ENCODE results near the gene EXOG. TPM values are rescaled to one million over a fixed set of nuclear protein-coding genes. Genes with fewer than 3 reads are reported as not detected.

EXOG gene
- total and polyA plus RNA-seq, 10 of the 15 experiments (the other 5 are each of a cell fraction or from before 2014, with no cell fraction given): 7.8 to 20.9 (median 19.6) TPM

DNA sequence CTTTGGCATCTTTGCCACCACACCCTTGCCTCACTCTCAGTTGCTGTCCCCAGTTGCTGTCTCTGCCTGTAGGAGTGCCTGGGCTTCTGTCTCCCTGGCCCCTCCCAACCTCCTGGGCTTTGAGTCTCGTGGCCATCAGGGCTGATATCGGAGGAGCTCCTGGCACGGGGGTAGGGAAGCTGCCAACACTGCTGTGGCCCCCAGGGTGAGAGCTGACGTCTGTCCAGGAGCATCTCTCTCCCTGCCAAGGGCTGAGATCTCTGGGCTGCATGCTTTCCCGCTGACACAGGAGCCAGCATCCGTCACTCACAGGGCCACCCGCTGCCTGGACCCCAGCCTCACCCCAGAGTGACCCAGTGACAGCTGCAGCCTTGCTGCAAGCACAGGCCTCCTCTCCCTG lies 47.4 kb downstream of the EXOG start:
- no peak for FAIRE-seq
- RAD21 ChIA-PET (ENCODE audit: unreplicated experiment): no interaction called here
- SMC1A ChIA-PET (ENCODE audit: uncharacterized antibody, unreplicated experiment): no interaction called here
- Histone ChIP-seq H3K79me2 (ENCODE audit: control insufficient read depth, insufficient read depth, low read length) (no peaks in the 10 kb centered on the region), H3K4me2 (ENCODE audit: control insufficient read depth, insufficient read depth) (no peak overlapping the region), H3K36me3 (ENCODE audit: control insufficient read depth in 2 of 2, insufficient read depth in 2 of 2, low read length in 1 of 2) (no peaks in the 10 kb centered on the region), H4K20me1 (ENCODE audit: control insufficient read depth, insufficient read depth) (no peaks in the 10 kb centered on the region), H3K9me3 (replicated peaks; ENCODE audit: control insufficient read depth, insufficient read depth, low read length) (no peaks in the 10 kb centered on the region), H2AFZ (ENCODE audit: control insufficient read depth, low read depth, low read length) (no peak overlapping the region), H3K27me3 (replicated peaks in 1 of 2; ENCODE audit: control insufficient read depth in 2 of 2, insufficient read depth in 2 of 2, low read length in 1 of 2) (no peaks in the 10 kb centered on the region), H3K4me1 (ENCODE audit: control insufficient read depth, insufficient read depth, low read length) (no peaks in the 10 kb centered on the region), H3K9ac (ENCODE audit: control insufficient read depth, insufficient read depth, low read length) (no peak overlapping the region), H3K27ac (ENCODE audit: control insufficient read depth, insufficient read depth) (no peak overlapping the region), H3K4me3 (no peak overlapping the region)
- CTCF ChIA-PET: interaction anchor here (2.3 kb wide), 1 partner anchor 22 kb away, joined by 15 read pairs; no protein-coding TSS in a partner anchor
- intact Hi-C loops (cut with micrococcal nuclease; ENCODE audit: unreplicated experiment) (no loop called here), in situ Hi-C loops (cut with MboI) (no loop called here)
- no peak for DNase-seq (ENCODE audit: low read depth, low spot score)
- BruUV-seq (replicated peaks): no TSS peak
- no peak for ATAC-seq
- POLR2A ChIA-PET: no interaction called here
- WGBS (ENCODE audit: insufficient coverage, insufficient replicate concordance, low lambda C conversion rate, missing lambda C conversion rate): 62% methylated on average over 7 of the region's 7 CpGs
- no peak for TF ChIP-seq ZBTB40 (IDR thresholded peaks at IDR 0.05; ENCODE audit: borderline replicate concordance)

GRCh38 chr3:38544926-38545325 lies 48.8 kb downstream of the EXOG start:
- H3K9me3 ChIP-seq (replicated peaks; ENCODE audit: control insufficient read depth, insufficient read depth, low read length): no peaks in the 10 kb centered on the region
- H2AFZ ChIP-seq (ENCODE audit: control insufficient read depth, low read depth, low read length): no peak overlapping the region
- CTCF ChIA-PET: interaction anchor here (2.3 kb wide), 1 partner anchor 23 kb away, joined by 15 read pairs; no protein-coding TSS in a partner anchor
- in situ Hi-C loops (cut with MboI): no loop called here
- RAD21 ChIA-PET (ENCODE audit: unreplicated experiment): interaction anchor here (0.7 kb wide), 1 partner anchor 48 kb away, joined by 3 read pairs; the partner anchor contains the start of gene EXOG
- no peaks in the 10 kb centered on the region for H4K20me1 ChIP-seq (ENCODE audit: control insufficient read depth, insufficient read depth)
- no peak overlapping the region for H3K9ac ChIP-seq (ENCODE audit: control insufficient read depth, insufficient read depth, low read length)
- no peaks in the 10 kb centered on the region for H3K27me3 ChIP-seq (replicated peaks in 1 of 2; ENCODE audit: control insufficient read depth in 2 of 2, insufficient read depth in 2 of 2, low read length in 1 of 2)
- no peaks in the 10 kb centered on the region for H3K79me2 ChIP-seq (ENCODE audit: control insufficient read depth, insufficient read depth, low read length)
- no peaks in the 10 kb centered on the region for H3K36me3 ChIP-seq (ENCODE audit: control insufficient read depth in 2 of 2, insufficient read depth in 2 of 2, low read length in 1 of 2)
- POLR2A ChIA-PET: no interaction called here
- 57% methylated on average over 3 of the region's 3 CpGs for whole genome bisulfite sequencing (ENCODE audit: insufficient coverage, insufficient replicate concordance, low lambda C conversion rate, missing lambda C conversion rate)
- no peaks in the 10 kb centered on the region for H3K4me1 ChIP-seq (ENCODE audit: control insufficient read depth, insufficient read depth, low read length)
- FAIRE-seq (no peak), ATAC-seq (no peak), DNase-seq (ENCODE audit: low read depth, low spot score) (no peak)
- H3K4me2 ChIP-seq (ENCODE audit: control insufficient read depth, insufficient read depth): no peak overlapping the region
- no peak overlapping the region for H3K27ac ChIP-seq (ENCODE audit: control insufficient read depth, insufficient read depth)
- TF ChIP-seq, protein P1, sequence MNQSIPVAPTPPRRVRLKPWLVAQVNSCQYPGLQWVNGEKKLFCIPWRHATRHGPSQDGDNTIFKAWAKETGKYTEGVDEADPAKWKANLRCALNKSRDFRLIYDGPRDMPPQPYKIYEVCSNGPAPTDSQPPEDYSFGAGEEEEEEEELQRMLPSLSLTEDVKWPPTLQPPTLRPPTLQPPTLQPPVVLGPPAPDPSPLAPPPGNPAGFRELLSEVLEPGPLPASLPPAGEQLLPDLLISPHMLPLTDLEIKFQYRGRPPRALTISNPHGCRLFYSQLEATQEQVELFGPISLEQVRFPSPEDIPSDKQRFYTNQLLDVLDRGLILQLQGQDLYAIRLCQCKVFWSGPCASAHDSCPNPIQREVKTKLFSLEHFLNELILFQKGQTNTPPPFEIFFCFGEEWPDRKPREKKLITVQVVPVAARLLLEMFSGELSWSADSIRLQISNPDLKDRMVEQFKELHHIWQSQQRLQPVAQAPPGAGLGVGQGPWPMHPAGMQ (IDR thresholded peaks at IDR 0.05; ENCODE audit: borderline replicate concordance): no peak
- no peak for TF ChIP-seq BRCA1 (IDR thresholded peaks at IDR 0.05; ENCODE audit: low read depth, low read length)
- no peak for TF ChIP-seq CHD1 (IDR thresholded peaks at IDR 0.05; ENCODE audit: low read depth, low read length)
- H3K4me3 ChIP-seq: no peak overlapping the region
- no TSS peak for BruUV-seq (replicated peaks)
- SMC1A ChIA-PET (ENCODE audit: uncharacterized antibody, unreplicated experiment): no interaction called here
- intact Hi-C loops (cut with micrococcal nuclease; ENCODE audit: unreplicated experiment): no loop called here
